Right lobe of liver (tissue), 6 donors: Measurements from ENCODE around the gene ZNF546. TPM values are rescaled to one million over a fixed set of nuclear protein-coding genes. Genes with fewer than 3 reads are reported as not detected.
"Not testable (repeated sequence)": the region's sequence is repeated elsewhere in the genome, so short reads cannot be mapped to it uniquely, and the experiment has no call there.

ENCODE experiments used
- ATAC-seq, 4 donors: fragments of 200-7000 bp; cut with Tn5 transposase; one replicate each; pipeline ENCODE4 v1.9.1; 2020; ENCODE audit warnings: mild to moderate bottlenecking in 4 of 4, moderate library complexity in 4 of 4
- DNase-seq, 3 donors: peaks; one replicate each; pipeline ENCODE4 v3.0.0-alpha.2; 2020
- H3K27ac ChIP-seq, 3 donors: fragments of 200-600 bp; one replicate each; pipeline ENCODE4 v1.8.0; 2022
- H3K27me3 ChIP-seq, 2 donors: fragments of 200-600 bp; one replicate each; pipeline ENCODE4 v1.8.0; 2022
- H3K36me3 ChIP-seq, 4 donors: fragments of 200-600 bp; sonication (generic) in 1 of 4; one replicate each; pipeline versions ENCODE4 v1.5.1 to v1.8.0; 2017 to 2022; ENCODE audit warnings: control low read depth in 1 of 4
- H3K4me1 ChIP-seq, 4 donors: fragments of 200-600 bp; sonication (generic) in 1 of 4; one replicate each; pipeline versions ENCODE4 v1.5.1 to v1.8.0; 2017 to 2022; ENCODE audit warnings: control low read depth in 1 of 4
- H3K4me3 ChIP-seq, 3 donors: fragments of 200-600 bp; one replicate each; pipeline ENCODE4 v1.8.0; 2022
- H3K9me3 ChIP-seq, 4 donors: fragments of 200-600 bp; sonication (generic) in 1 of 4; one replicate each; pipeline versions ENCODE4 v1.5.1 to v1.8.0; 2017 to 2022; ENCODE audit warnings: control low read depth in 1 of 4
- CTCF ChIP-seq, 4 donors: fragments of 200-600 bp in 3 of 4; fragments of 450-650 bp in 1 of 4; IDR thresholded peaks; one replicate each; pipeline versions ENCODE4 v1.5.1 to v1.8.0; 2016 to 2022; ENCODE audit warnings: antibody characterized with exemption in 4 of 4, mild to moderate bottlenecking in 2 of 4
- POLR2A ChIP-seq: fragments of 450-650 bp; IDR thresholded peaks from one replicate; pipeline ENCODE4 v1.6.1; 2017; ENCODE audit warnings: antibody characterized with exemption, mild to moderate bottlenecking
- WGBS: methylation state at CpG from one replicate; pipeline ENCODE4 v1.1.6; 2018; ENCODE audit warnings: low coverage, low lambda C conversion rate; ENCODE audit not compliant: insufficient coverage; ENCODE audit errors: missing lambda C conversion rate; 5-methylcytosine and 5-hydroxymethylcytosine counted together
- intact Hi-C, 2 donors: fragments of 100-400 bp; cut with DNase I; formaldehyde crosslinking; loops; one replicate each; pipeline versions ENCODE4 v1.11.2 to v1.14.1; 2022
- total RNA-seq, 6 experiments: library from RNA; depleted of rRNA in 2 of 6; stranded (reverse); fragments of >200 nt in 2 of 6; fragmentation: NEBNext Ultra II Directional in 3 of 6; extraction: Animal tissue kit (Norgen Biotek cat#: 25700) in 3 of 6; gene quantifications; one replicate each; pipeline versions ENCODE4 v1.1.0 to v1.2.4, GENCODE V29; 2016 to 2023
- donor health status: DM: no; HTN: yes; CAD: no.
- donor health status: DM: no; HTN: no; CAD: no.
- donor health status: DM: no; HTN: no; CAD: no.
- donor health status: DM: no; HTN: yes; CAD: no.
- donor health status: DM: no; HTN: yes; CAD: no.

Gene ZNF546
- total RNA-seq, 6 experiments from 2014 or later, result 1.5 to 5.4 (median 3.5) TPM

- ATAC-seq, result no peak
- H3K36me3 ChIP-seq, result no peaks in the 10 kb centered on the region
- H3K4me1 ChIP-seq, result no peaks in the 10 kb centered on the region
- H3K9me3 ChIP-seq, result peaks cover 3 to 55% (median 27%) of the 10 kb centered on the region in 4 donors
- no peak overlapping the region for H3K27ac ChIP-seq
- DNase-seq, result no peak
- intact Hi-C loops, result no loop called here
- no peak for TF ChIP-seq POLR2A
- no peak for TF ChIP-seq CTCF (IDR thresholded peaks at IDR 0.05)
- 89% methylated on average over 5 of the region's 5 CpGs for WGBS
- H3K4me3 ChIP-seq, result no peak overlapping the region
- no peaks in the 10 kb centered on the region for H3K27me3 ChIP-seq
These were observed 29.7 kb downstream of the ZNF546 start for GRCh38 chr19:40026597-40026970.

- Histone ChIP-seq H3K9me3 (peaks cover 7 to 58% (median 23%) of the 10 kb centered on the region in 4 donors), H3K4me3 (no peak overlapping the region), H3K36me3 (peaks cover 0 to 3% (median 0%) of the 10 kb centered on the region in 4 donors), H3K27ac (no peak overlapping the region), H3K4me1 (no peaks in the 10 kb centered on the region), H3K27me3 (no peaks in the 10 kb centered on the region)
- intact Hi-C loops, result no loop called here
- TF ChIP-seq CTCF (IDR thresholded peaks at IDR 0.05), result no peak
- TF ChIP-seq POLR2A, result no peak
- ATAC-seq (no peak), DNase-seq (no peak)
- WGBS, result 96% methylated on average over 2 of the region's 2 CpGs
These were observed 37.2 kb downstream of the ZNF546 start for GRCh38 chr19:40033989-40034560.

GRCh38 chr19:40035996-40036395, 39.1 kb downstream of the ZNF546 start:
- H3K4me1 ChIP-seq, result no peaks in the 10 kb centered on the region
- H3K9me3 ChIP-seq, result peaks cover 5 to 48% (median 21%) of the 10 kb centered on the region in 4 donors
- no peak overlapping the region for H3K27ac ChIP-seq
- TF ChIP-seq CTCF (IDR thresholded peaks at IDR 0.05), result no peak
- ATAC-seq, result no peak
- H3K36me3 ChIP-seq, result peaks cover 0 to 3% (median 0%) of the 10 kb centered on the region in 4 donors
- intact Hi-C loops, result no loop called here
- no peaks in the 10 kb centered on the region for H3K27me3 ChIP-seq
- WGBS, result 91% methylated on average over 4 of the region's 4 CpGs
- DNase-seq, result no peak
- no peak overlapping the region for H3K4me3 ChIP-seq

- WGBS, result 100% methylated on average over 1 of the region's 3 CpGs
- H3K27me3 ChIP-seq, H3K27ac ChIP-seq, H3K36me3 ChIP-seq, ATAC-seq, DNase-seq, intact Hi-C loops, H3K4me1 ChIP-seq, H3K4me3 ChIP-seq: not testable (repeated sequence)
- peaks cover 5 to 38% (median 13%) of the 10 kb centered on the region in 4 donors for H3K9me3 ChIP-seq
These were observed 41.2 kb downstream of the ZNF546 start for GRCh38 chr19:40038047-40038446.

- Histone ChIP-seq H3K9me3 (peaks cover 0 to 19% (median 3%) of the 10 kb centered on the region in 4 donors), H3K36me3 (peaks cover 0 to 36% (median 8%) of the 10 kb centered on the region in 4 donors)
- DNase-seq, H3K4me3 ChIP-seq, intact Hi-C loops, ATAC-seq, H3K27ac ChIP-seq, H3K4me1 ChIP-seq, H3K27me3 ChIP-seq: not testable (repeated sequence)
- no CpG with 5 or more reads among the region's 1 CpG for WGBS
These were observed 44.9 kb downstream of the ZNF546 start for GRCh38 chr19:40041718-40042117.
